Activated T-cell treated with anti-CD3 and anti-CD28 coated beads, Interleukin-2, amount 50 U/mL, for 4 hours (primary cell): ENCODE data around the gene HLA-B. TPM values are rescaled to one million over a fixed set of nuclear protein-coding genes. Genes with fewer than 3 reads are reported as not detected.
A peak's percentile ranks its signal among the peaks of the same experiment; 100 is the strongest.

Experiments
- ATAC-seq, 2 donors: fragments of 200-7000 bp; cut with Tn5 transposase; one replicate each; pipeline ENCODE4 v1.10.0; 2021
- DNase-seq: peaks from one replicate; pipeline ENCODE4 v3.0.0-alpha.2; 2020
- H3K27me3 Mint-ChIP-seq: one replicate; pipeline ENCODE4 v1.8.0; 2021; ENCODE audit warnings: low read depth, mixed read lengths
- H3K36me3 Mint-ChIP-seq: one replicate; pipeline ENCODE4 v1.8.0; 2022; ENCODE audit warnings: mixed read lengths; ENCODE audit not compliant: insufficient read depth
- H3K4me1 Mint-ChIP-seq: one replicate; pipeline ENCODE4 v1.8.0; 2021; ENCODE audit warnings: low read depth, mixed read lengths
- H3K4me3 Mint-ChIP-seq: one replicate; pipeline ENCODE4 v1.8.0; 2021; ENCODE audit warnings: mild to moderate bottlenecking, moderate library complexity, mixed read lengths
- H3K9me3 Mint-ChIP-seq: one replicate; pipeline ENCODE4 v1.8.0; 2021; ENCODE audit warnings: mixed read lengths
- total RNA-seq, 3 donors: library from RNA; stranded (reverse); gene quantifications; one replicate each; pipeline ENCODE4 v1.2.1, GENCODE V29; 2021

The HLA-B gene
- total RNA-seq, 3 donors from 2014 or later = 3,478 to 5,156 (median 4,066) TPM

DNA sequence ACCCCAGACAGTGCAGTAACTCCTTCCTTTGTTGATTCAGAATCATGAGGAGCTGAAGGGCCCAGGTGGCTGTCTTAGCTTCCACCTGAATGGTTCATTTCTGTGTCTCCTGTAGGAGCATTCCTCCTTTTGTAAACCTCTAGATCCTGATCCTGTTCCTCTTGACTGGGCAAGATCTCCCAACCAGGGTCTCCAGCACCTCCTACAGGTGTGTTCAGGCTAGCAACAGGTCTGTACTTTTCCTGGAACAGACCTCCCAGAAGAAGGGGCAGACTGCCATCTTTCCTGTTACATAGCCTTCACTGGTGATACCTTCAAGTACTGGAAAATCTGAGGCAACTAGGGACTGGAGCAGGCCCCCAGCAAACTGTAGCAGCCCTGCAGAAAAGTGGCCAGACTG is 35.2 kb downstream of the HLA-B start:
- peaks cover 17% of the 10 kb centered on the region for H3K27me3 Mint-ChIP-seq
- H3K9me3 Mint-ChIP-seq = no peaks in the 10 kb centered on the region
- H3K36me3 Mint-ChIP-seq = peaks cover 2% of the 10 kb centered on the region
- H3K4me3 Mint-ChIP-seq = no peak overlapping the region
- H3K4me1 Mint-ChIP-seq = no peaks in the 10 kb centered on the region
- DNase-seq (no peak), ATAC-seq (no peak)

DNA sequence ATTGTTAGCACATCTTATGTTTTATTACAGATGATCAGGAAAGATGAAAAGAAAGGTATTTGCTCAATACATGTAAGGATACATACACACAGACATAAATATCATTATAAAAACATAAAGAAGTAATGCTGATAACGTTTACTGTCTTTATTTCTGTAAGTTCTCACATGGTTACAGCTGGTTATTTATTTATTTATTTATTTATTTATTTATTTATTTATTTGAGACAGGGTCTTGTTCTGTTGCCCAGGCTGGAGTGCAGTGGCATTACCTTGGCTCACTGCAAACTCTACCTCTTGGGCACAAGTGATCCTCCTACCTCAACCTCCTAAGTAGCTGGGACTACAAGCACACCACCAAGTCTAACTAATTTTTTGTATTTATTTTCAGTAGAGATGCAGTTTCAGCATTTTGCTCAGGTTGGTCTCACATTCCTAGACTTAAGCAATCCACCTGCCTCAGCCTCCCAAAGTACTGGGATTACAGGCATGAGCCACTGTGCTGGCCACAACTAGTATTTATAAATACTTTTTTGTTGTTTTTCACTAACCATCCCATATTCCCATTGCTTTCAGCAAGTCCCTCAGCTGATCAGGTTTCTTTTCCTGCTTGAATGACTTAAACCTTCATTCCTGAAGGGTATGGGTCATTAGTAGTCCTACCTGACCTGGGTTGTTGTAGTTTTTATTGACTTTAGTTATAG is 35.8 kb downstream of the HLA-B start:
- DNase-seq (no peak), ATAC-seq (no peak)
- H3K4me3 Mint-ChIP-seq = no peak overlapping the region
- no peaks in the 10 kb centered on the region for H3K4me1 Mint-ChIP-seq
- peaks cover 2% of the 10 kb centered on the region for H3K36me3 Mint-ChIP-seq
- peaks cover 17% of the 10 kb centered on the region for H3K27me3 Mint-ChIP-seq
- no peaks in the 10 kb centered on the region for H3K9me3 Mint-ChIP-seq

DNA sequence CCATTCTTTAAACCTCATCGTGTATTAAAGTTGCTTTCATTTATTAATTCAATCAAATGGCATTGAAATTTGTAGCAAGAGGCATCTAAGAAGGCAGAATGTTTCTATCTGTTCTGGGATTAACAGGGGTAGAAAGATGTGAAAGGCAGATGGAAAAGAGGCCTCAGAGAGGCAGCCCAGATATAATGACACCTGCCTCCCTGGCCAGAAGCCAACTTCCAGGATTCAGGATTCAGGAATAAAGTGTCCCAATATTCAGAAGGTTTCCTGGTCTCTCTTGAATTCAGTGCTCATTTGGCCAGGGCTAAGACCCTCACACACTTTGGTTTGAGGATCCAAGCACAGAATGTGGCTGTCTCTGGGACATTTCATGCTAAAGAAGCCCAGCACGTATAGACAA is 39.9 kb downstream of the HLA-B start:
- Mint-ChIP-seq H3K27me3 (peaks cover 4% of the 10 kb centered on the region), H3K9me3 (no peaks in the 10 kb centered on the region), H3K4me1 (no peaks in the 10 kb centered on the region), H3K36me3 (no peaks in the 10 kb centered on the region), H3K4me3 (no peak overlapping the region)
- DNase-seq (no peak), ATAC-seq (no peak)

DNA sequence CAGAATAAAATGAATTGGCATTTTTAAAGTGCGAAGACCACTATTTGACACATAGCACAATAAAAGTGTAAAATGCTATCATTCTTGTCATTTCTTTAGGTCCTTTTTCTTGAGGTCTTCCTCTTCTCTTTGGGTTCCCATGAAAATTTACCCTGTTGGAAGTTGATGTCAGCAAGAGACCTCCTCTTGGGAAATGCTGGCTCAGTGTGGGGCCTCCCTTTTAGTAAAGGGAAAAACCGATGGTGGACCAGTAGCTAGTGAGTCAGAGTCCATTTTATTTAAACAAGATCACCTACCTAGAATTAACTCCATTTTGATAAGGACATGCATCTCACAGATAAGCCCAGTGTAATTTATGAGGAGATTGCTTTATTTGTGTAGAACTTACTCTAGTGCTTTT is 47.3 kb downstream of the HLA-B start:
- H3K27me3 Mint-ChIP-seq = no peaks in the 10 kb centered on the region
- DNase-seq (no peak), ATAC-seq (no peak)
- H3K9me3 Mint-ChIP-seq = no peaks in the 10 kb centered on the region
- H3K4me1 Mint-ChIP-seq = peaks cover 6% of the 10 kb centered on the region
- H3K36me3 Mint-ChIP-seq = no peaks in the 10 kb centered on the region
- peak overlapping the region; percentile 58 for H3K4me3 Mint-ChIP-seq

DNA sequence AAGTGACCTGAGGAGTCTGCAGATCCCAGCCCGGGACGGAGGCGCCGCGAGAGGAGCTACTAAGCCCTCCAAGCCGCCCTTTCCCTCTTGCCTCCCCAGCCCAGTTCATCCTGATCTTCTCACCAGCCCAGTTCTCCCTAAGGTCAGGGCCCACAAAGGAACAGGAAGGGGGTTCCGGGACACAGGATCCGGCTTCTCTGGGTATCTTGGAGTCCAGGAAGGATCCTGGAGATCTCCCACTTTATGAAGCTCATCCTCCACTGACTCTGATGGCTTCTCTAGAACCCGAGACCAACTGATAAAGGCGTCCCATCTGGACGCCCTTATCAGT is 48.2 kb downstream of the HLA-B start:
- Mint-ChIP-seq H3K36me3 (no peaks in the 10 kb centered on the region), H3K4me1 (peaks cover 6% of the 10 kb centered on the region), H3K4me3 (peak overlapping the region; percentile 76), H3K27me3 (no peaks in the 10 kb centered on the region), H3K9me3 (no peaks in the 10 kb centered on the region)
- no peak for ATAC-seq
- DNase-seq = no peak

DNA sequence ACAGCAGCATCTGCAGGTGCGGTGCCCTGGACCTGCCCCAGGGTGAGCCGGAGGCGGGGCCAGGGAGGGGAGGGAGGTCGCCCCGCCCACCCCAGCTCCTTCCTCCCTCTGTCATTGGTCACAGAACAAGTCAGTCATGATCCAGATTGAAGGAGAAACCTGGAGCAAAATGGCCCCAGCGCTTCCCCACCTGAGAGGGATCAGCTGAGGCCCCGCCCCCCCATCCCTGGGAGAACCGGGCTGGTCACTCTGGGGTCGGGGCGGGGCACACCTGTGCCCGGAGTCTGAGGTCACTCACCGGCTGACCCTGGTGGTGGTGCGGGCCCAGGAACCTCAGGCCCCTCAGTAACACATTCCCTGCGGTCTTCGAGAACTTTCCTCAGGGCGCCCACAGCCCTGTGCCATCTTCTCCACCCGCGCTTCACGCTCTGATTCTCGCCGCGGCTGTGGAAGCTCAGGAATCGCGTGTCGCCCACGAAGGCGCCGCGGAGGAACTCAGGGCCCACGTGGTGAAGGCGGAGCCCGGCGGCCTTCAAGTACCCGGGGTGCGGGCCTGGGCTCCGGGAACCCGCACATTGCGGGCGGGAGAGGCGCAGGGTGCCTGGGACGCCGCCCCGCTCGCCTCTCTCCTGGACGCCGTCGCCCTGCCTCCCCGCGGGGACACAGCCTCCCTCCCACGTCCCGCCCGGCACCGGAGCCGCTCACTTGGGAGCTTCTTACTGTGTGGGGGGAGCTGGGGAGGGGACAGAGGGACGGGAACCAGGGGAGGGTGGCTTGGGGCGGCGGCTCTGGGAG is 48.7 kb downstream of the HLA-B start:
- no peaks in the 10 kb centered on the region for H3K27me3 Mint-ChIP-seq
- H3K4me1 Mint-ChIP-seq = peaks cover 6% of the 10 kb centered on the region
- no peaks in the 10 kb centered on the region for H3K36me3 Mint-ChIP-seq
- peak; percentile 76 for DNase-seq
- H3K9me3 Mint-ChIP-seq = no peaks in the 10 kb centered on the region
- peak; percentile 87 to 89 for ATAC-seq
- H3K4me3 Mint-ChIP-seq = peak overlapping the region; percentile 76

DNA sequence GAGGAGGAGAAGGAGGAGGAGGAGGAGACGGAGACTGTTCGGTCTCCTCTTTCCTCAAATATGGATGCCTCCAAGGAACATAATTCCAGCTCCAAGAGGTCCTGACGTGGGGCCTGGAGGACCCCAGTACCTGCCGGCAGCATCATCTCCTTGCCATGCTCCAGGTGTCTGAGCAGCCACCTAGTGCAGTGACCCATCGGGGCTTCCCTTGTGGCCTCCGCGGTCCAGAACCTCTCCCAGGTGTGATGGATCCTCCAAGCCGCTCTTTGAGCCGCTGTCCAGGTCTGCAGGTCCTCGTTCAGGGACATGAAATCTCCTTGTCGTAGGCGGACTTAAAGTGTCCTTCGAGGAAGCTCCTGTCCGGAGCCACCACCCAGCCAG is 49.3 kb downstream of the HLA-B start:
- ATAC-seq (no peak), DNase-seq (no peak)
- no peaks in the 10 kb centered on the region for H3K9me3 Mint-ChIP-seq
- no peak overlapping the region for H3K4me3 Mint-ChIP-seq
- H3K36me3 Mint-ChIP-seq = no peaks in the 10 kb centered on the region
- H3K27me3 Mint-ChIP-seq = no peaks in the 10 kb centered on the region
- H3K4me1 Mint-ChIP-seq = peaks cover 6% of the 10 kb centered on the region

DNA sequence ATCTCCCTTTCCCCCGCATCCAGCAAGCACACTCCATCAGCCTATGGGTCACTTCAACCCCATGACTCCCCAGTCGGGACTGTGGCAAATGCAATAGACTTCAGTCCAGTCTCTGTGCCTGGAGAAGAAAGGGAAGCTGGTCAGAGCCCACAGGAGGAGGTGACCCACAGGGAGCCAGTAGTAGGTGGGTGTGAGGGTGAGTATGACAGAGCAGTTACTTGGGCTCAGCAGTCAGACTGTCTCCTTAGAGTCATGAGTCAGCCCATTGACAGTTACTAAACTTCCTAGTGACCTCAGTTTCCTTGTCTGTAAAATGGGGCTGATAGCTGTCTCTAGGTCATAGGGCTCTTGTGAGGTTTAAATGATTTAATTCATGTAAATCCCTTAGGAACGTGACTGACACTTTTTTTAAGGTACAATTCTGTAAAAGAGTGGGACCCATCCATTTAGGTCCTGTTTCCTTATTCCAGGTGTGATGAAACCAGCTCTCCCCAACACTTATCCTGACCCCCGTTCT is 51.2 kb downstream of the HLA-B start:
- ATAC-seq = no peak
- no peaks in the 10 kb centered on the region for H3K9me3 Mint-ChIP-seq
- peaks cover 6% of the 10 kb centered on the region for H3K4me1 Mint-ChIP-seq

DNA sequence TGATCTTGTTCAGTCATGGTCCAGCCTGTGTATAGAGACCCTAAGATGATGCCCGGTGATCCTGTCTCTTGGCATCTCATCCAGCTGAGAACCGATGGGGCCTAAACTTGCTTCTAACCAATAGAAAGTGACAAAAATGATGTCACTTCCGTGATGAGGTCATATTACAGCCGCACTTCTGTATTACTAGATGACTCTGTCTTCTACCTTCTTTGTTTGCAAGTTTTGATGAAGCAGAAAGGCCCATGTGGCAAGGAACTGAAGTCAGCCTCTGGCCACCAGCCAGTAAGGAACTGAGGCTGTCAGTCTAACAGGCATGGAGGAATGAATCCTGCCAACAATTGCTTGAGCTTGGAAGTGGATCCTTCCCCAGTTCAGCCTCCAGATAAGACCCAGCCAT is 52.3 kb downstream of the HLA-B start:
- peaks cover under 1% of the 10 kb centered on the region for H3K27me3 Mint-ChIP-seq
- H3K9me3 Mint-ChIP-seq = no peaks in the 10 kb centered on the region
- H3K36me3 Mint-ChIP-seq = no peaks in the 10 kb centered on the region
- H3K4me3 Mint-ChIP-seq = no peak overlapping the region
- ATAC-seq (no peak), DNase-seq (no peak)
- peaks cover 5% of the 10 kb centered on the region for H3K4me1 Mint-ChIP-seq

More for the DNA sequence above, 51.2 kb downstream of the HLA-B start:
- H3K27me3 Mint-ChIP-seq = no peaks in the 10 kb centered on the region
- H3K4me3 Mint-ChIP-seq = no peak overlapping the region
- DNase-seq = no peak
- no peaks in the 10 kb centered on the region for H3K36me3 Mint-ChIP-seq

Other genes starting within 250 kb of the HLA-B start
- not detected for gene C6orf15, start 244.6 kb downstream of the HLA-B start, total RNA-seq
- gene PSORS1C1, start 242.4 kb downstream of the HLA-B start, total RNA-seq = not detected
- not detected for gene CDSN, start 236.7 kb downstream of the HLA-B start, total RNA-seq
- gene PSORS1C2, start 218.1 kb downstream of the HLA-B start, total RNA-seq = not detected
- gene CCHCR1, start 199.4 kb downstream of the HLA-B start, total RNA-seq = 10 to 100 TPM; 22.1 to 23.4 (median 23.1) TPM
- gene TCF19, start 198.6 kb downstream of the HLA-B start, total RNA-seq = 10 to 100 TPM; 28.8 to 31.1 (median 30.8) TPM
- gene POU5F1, start 186.5 kb downstream of the HLA-B start, total RNA-seq = 1 to 10 TPM in 2 of 3 donors, under 1 TPM in 1; 0.63 to 1.4 (median 1.0) TPM
- gene HLA-C, start 85.1 kb downstream of the HLA-B start, total RNA-seq = 1,000 to 10,000 TPM; 1,001 to 1,115 (median 1,103) TPM
- gene MICA, start 46.4 kb upstream of the HLA-B start, total RNA-seq = 1 to 10 TPM; 4.0 to 6.4 (median 4.7) TPM
- gene MICB, start 141.0 kb upstream of the HLA-B start, total RNA-seq = 10 to 100 TPM; 11.3 to 14.9 (median 12.5) TPM
- gene MCCD1, start 171.8 kb upstream of the HLA-B start, total RNA-seq = not detected
- gene DDX39B, start 184.8 kb upstream of the HLA-B start, total RNA-seq = 100 to 1,000 TPM; 644 to 667 (median 666) TPM
- under 1 TPM; 0.38 to 0.84 (median 0.58) TPM for gene ATP6V1G2, start 189.4 kb upstream of the HLA-B start, total RNA-seq
- gene NFKBIL1, start 190.4 kb upstream of the HLA-B start, total RNA-seq = 10 to 100 TPM in 2 of 3 donors, 1 to 10 TPM in 1; 9.3 to 12.8 (median 12.7) TPM
- gene LTA, start 215.1 kb upstream of the HLA-B start, total RNA-seq = 1,000 to 10,000 TPM; 1,238 to 1,641 (median 1,296) TPM
- 100 to 1,000 TPM; 485 to 701 (median 587) TPM for gene TNF, start 218.4 kb upstream of the HLA-B start, total RNA-seq
- gene LTB, start 225.2 kb upstream of the HLA-B start, total RNA-seq = 100 to 1,000 TPM; 161 to 210 (median 186) TPM
- gene LST1, start 229.1 kb upstream of the HLA-B start, total RNA-seq = 1 to 10 TPM; 4.8 to 7.9 (median 7.0) TPM
- 10 to 100 TPM in 1 of 3 donors, 1 to 10 TPM in 2; 6.0 to 27.3 (median 8.4) TPM for gene NCR3, start 235.8 kb upstream of the HLA-B start, total RNA-seq